Measurements from ENCODE around the gene CXCL16. TPM values are rescaled to one million over a fixed set of nuclear protein-coding genes. Genes with fewer than 3 reads are reported as not detected.
"Not testable (repeated sequence)": the region's sequence is repeated elsewhere in the genome, so short reads cannot be mapped to it uniquely, and the experiment has no call there.

The CXCL16 gene
- total RNA-seq, 1 experiment from 2014 or later = 3.8 TPM

DNA sequence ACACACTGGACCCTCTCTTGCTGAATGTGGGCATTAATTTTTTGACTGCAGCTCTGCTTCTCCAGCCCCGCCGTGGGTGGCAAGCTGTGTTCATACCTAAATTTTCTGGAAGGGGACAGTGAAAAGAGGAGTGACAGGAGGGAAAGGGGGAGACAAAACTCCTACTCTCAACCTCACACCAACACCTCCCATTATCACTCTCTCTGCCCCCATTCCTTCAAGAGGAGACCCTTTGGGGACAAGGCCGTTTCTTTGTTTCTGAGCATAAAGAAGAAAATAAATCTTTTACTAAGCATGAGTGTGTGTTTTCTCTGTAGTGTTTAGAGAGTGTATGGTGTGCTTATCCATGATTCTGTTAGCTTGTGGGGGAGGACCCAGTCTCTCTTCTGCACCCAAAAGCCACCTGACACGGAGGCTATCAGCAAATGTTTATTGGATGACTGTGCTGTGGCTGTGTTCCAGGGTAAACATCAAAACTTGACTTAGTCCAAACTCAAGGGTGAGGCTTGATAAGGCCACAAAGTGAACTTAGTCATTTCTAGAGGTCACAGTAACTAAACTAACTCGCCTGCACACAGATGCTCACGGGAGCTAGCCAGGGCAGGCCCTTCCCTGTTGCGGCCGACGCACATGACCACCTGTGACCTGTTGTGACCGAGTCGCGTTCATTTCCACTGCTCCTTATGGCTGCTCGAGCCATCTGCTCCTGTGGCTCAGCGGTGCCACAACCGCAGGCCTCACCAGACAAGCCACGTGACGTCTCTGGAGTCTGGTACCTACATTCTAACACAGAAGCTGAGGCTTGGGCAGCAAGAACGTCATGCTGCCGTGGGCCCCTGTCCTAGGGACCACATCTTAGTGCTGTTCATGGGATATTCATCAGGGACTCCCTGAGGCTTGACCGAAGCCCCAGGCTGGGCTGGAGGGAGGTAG, 18.3 kb downstream of the CXCL16 start:
- peak; percentile 84 for DNase-seq (ENCODE audit: low read depth)

DNA sequence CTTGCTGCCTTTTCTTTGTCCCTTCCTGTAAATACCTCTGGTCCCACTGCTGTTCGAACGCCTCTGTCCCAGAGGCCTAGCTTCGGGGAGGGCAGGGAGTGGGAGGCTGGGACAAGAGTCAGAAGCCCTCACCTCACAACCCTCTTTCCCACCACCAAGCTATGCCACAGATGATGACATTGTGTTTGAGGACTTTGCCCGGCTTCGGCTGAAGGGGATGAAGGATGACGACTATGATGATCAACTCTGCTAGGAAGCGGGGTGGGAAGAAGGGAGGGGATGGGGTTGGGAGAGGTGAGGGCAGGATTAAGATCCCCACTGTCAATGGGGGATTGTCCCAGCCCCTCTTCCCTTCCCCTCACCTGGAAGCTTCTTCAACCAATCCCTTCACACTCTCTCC, 18.9 kb downstream of the CXCL16 start:
- DNase-seq (ENCODE audit: low read depth) = no peak

DNA sequence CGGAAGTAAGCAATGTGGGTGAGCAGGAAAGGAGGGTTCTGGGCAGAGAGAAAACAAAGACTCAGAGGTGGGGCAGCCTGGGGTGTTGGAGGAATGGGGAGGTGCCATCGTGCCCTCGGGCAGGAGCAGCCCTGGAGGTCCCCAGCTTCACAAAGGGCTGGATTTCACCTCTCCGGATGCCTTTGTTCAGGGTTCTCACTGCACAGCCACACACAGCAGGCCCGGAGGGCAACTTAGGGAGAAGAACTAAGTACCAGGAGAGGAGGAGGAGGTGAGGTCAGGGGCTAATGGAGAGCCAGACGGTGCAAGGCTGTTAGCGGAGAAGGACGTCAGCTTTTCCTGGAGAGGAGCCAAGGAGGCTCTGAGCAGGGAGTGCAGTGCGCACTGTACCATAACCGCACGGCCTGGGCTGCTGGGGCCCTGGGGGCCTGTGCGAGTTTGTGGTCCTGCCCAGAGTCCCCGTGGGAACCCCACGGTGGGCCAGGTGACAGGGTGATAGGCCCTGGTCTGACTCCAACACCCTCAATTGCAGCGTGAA, 20.0 kb downstream of the CXCL16 start:
- no peak for DNase-seq (ENCODE audit: low read depth)

DNA sequence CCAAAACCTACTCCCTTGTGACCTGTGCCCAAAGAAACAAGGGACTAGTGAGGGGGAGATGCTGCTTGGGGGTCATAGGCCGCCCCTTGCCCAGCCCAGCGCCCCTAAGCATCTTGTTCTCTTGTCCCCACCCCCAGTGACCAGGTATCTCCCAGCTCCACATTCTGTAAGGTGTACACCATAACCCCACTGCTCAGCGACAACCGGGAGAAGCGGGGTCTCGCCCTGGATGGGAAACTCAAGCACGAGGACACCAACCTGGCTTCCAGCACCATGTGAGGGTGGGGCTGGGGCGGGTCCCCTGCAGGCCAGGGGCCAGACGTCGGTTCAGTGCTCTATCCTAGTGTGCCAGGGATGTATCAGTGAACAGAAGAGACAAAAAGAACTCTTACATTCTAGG, 20.6 kb downstream of the CXCL16 start:
- no peak for DNase-seq (ENCODE audit: low read depth)

DNA sequence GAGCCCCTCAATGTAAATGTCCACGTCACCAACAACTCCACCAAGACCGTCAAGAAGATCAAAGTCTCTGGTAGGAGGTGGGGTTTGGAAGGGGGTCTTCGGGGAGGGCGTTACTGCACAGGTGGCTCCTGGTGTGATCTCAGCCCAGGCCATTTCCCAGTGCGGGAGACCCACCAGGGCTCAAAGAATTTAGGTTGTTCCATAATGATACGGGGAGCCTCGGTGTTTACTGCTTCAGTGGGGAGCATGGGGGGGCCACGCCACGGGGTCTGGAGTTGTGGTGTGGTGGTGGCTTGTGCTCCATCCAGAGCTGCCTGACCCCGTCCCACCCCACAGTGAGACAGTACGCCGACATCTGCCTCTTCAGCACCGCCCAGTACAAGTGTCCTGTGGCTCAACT, 21.5 kb downstream of the CXCL16 start:
- no peak for DNase-seq (ENCODE audit: low read depth)

DNA sequence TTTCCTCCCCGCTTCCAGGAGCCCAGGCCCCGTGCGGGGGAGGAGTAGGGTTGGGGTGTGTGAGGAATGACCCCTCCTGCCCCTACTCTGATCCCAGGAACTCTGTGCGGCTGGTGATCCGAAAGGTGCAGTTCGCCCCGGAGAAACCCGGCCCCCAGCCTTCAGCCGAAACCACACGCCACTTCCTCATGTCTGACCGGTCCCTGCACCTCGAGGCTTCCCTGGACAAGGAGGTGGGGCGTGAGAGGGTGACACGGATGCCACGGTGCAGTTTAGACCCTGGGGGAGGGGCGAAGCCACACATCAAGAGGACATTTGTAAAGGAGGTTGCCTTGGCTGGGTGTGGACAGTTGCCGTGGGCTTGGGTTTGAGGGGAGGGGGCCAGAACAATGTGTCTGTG, 21.9 kb downstream of the CXCL16 start:
- DNase-seq (ENCODE audit: low read depth) = no peak

DNA sequence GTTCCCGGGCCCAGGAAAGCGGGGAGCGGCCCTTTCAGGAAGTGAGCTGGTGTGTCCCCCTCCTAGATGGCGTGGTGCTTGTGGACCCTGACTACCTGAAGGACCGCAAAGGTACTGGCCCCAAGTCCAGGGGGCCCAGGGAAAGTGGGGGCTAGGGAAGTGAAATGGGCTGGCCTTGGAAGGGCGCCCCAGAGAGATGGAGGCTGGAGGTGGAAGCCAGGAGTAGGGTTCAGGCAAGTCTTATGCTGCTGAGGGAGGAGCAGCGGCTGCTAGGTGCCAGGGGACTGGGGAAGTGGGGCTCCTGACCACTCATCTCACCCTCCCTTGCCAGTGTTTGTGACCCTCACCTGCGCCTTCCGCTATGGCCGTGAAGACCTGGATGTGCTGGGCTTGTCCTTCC, 23.6 kb downstream of the CXCL16 start:
- DNase-seq (ENCODE audit: low read depth) = no peak

DNA sequence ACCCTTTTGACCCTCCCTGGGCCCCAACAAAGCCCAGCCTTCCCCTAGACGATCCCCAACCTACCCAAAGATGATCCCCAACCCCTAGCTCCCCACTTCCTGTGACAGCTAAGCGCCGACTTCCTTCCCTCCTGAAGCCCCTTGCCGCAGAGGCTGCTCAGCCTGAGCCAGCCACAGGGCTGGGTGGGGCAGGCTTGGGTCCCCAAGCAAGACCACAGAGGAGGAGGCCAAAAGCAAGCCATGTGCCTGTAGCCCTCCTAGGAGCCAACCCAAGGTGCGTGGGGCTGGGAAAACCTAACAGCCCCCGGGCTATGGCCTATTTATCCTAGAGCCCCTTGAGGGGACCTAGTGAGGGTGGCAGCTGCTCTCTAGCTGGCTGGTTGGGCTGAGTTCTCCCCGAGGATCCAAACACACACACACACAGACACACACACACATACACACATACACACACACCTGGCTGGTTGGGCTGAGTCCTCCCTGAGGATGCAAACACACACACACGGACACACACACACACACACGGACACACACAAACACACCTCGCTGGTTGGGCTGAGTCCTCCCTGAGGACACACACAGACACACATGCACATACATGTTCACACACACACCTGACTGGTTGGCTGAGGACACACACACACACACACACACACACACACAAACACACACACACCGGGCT, 24.5 kb downstream of the CXCL16 start:
- DNase-seq (ENCODE audit: low read depth) = no peak

DNA sequence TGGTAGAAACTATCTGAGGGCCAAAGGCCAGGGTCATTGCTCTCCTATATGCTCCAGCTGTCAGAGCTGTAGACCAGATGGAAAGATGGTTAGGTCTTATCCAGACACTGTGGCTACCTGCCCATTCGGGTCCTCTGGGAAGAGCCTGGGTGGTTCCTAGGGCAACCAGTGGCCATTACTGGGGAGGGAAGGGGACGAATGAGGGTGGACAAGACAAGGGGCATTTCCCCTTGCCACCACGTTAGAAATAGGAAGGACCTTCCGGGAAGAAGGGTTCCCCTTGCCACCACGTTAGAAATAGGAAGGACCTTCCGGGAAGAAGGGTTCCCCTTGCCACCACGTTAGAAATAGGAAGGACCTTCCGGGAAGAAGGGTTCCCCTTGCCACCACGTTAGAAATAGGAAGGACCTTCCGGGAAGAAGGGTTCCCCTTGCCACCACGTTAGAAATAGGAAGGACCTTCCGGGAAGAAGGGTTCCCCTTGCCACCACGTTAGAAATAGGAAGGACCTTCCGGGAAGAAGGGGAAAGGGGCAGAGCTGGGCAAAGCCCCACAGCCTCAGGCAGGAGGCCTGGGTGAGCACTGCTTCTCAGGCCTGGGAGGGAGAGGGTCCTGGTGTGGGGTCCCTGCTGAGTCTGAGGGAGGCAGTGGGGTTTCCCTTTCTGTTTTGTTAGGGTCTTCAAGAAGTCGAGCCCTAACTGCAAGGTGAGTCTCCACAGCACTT, 25.2 kb downstream of the CXCL16 start:
- DNase-seq (ENCODE audit: low read depth) = not testable (repeated sequence)

DNA sequence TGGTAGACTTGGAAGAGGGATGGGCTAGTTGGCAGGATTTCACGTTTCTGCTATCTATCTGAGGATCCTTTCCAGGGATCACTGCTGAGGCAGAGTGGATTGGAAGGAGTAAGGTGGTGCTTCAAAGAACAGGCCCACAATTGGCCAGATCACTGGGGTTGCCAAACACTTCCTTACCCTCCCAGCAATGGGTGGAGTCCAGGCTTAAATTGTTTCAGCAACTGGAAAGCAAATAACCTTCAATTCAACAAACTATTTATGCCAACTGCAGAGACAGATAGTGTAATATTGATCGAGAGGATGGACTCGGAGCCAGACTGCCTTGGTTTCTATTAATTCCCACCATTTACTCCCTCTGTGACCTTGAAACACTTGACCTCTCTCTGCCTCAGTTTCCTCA, 27.2 kb downstream of the CXCL16 start:
- DNase-seq (ENCODE audit: low read depth) = no peak

DNA sequence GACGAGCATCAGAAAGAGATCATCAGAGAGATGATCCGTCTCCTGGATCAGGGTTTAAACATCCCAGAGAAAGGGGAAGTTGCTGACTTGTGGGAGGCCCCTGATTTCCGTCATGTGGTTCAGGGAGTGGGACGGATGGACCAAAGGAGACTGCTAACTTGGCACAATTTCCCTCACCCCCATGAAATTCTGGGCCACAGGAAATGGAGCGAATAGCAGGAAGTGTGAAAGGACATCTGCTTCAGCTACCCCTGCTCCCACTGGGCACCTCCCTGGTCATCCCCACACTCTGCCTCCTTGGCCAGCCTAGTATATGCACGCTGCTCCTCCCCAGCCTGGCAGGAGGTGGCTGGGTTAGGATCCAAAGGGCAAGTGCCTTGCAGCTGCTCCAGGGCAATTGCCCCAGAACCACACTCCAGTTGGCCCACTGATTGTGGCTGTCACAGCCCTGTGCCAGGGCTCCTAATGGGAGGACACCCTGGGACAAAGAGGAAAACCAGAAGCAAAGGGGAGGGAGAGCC, 28.0 kb downstream of the CXCL16 start:
- no peak for DNase-seq (ENCODE audit: low read depth)

DNA sequence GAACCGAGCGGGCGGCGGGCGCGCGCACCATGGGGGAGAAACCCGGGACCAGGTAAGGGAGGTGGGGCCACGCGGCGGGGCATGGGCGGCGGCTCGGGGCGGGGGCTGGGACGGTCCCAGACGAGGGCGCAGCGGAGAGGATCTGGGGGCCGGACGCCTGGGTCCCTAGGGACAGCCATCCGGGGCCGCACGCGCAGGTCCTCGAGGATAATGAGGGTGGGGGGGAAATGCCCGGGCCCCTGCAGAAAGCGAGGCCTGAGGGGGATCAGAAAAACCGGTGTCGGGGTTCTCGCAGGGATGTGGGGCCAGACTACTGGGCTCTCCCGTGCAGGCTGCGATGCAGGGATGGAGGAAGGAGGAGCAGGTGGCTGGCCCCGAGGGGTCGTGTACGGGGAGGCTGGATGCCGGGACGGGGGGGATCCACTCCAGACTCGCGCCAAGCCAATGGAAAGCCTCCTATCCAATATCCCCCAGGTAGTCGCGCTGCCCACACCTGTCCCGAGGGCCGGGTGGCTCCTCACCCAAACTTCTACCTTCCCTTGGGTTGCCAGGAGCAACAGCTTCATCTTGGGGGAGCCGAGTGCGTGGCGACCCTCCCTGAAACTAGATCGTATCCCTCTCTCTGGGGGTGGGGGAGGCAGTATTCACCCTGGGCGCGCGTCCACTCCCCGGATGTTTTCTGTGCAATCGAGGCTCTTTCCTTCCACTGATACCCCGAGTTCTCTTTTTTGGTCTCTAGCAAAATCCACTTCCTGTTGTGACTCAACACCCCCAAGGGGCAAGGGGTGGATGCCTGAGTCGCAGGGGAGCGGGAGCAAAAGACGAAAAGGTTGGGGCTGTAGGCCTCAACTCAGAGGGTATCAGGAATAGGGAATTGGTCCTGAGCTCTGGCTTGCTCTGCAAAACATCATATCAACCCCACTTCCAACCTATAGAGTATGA, 28.8 kb downstream of the CXCL16 start:
- DNase-seq (ENCODE audit: low read depth) = no peak

DNA sequence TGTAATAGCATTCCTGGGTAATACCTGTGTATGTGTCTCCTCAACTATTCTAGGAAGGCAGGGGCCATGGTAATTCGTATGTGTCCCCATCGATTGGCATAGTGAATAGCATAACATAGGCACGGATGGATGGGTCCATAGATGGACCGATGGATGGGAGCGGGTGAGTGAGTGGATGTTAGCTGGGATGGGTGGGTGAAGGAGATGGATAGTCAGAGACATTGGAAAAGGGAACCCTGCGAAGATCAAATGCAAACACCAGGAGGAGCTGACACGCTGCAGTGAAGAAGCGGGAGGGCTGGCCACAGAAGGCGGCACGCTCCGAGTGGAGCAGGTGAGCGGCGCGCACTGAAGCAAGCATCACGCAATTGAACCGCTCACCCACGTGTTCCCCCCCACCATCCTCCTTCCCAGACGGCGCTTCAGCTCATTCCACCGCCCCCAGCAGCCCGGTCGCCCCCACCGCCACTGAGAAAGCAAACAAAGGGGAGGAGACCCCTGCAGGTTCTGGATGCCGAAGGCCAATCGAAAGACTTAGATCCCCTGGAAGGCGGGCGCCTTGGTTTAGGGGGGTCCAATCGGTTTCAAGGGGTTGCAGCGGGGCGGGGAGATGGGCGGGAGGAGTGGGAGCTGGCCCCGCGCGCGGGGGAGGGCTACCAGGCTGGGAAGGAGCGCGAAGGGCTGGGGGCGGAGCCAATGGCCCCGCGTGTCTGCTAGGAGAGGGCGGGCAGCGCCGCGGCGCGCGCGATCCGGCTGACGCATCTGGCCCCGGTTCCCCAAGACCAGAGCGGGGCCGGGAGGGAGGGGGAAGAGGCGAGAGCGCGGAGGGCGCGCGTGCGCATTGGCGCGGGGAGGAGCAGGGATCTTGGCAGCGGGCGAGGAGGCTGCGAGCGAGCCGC, 29.7 kb downstream of the CXCL16 start, which contains the start of gene ARRB2:
Gene ARRB2, plus strand, starts transcription at position 839 of the 899 bp plus-strand sequence. CDS start 90 bp downstream, outside the sequence.
- DNase-seq (ENCODE audit: low read depth) = peak; percentile 99

DNA sequence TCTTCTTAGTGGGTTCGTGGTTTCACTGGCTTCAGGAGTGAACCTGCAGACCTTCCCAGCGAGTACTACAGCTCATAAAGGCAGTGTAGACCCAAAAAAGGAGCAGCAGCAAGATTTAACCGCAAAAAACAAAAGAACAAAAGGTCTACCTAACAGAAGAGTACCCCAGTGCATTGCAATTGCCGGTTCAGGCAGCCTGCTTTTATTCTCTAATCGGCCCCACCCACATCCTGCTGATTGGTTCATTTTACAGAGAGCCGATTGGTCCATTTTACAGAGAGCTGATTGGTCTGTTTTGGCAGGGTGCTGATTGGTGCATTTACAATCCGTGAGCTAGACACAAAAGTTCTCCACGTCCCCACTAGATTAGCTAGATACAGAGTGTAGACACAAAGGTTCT, 31.3 kb downstream of the CXCL16 start:
- no peak for DNase-seq (ENCODE audit: low read depth)

DNA sequence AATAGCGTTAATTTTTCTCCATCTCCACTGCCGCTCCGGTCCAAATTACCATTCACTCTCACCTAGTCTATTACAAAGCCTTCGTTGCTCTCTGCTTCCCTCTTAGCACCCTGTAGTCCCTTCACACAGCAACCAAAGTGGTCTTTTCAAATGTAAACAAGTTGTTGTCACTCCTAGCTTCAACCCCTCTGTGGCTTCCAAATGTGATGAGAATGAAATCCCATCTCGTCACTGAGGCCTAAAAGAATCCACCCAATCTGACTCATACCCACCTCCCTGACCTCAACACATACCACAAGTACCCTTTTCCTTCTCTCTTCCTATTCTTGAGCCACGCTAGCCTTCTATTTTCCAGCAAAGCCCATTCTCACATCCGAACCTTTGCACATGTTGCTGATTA, 33.6 kb downstream of the CXCL16 start:
- DNase-seq (ENCODE audit: low read depth) = peak; percentile 67

DNA sequence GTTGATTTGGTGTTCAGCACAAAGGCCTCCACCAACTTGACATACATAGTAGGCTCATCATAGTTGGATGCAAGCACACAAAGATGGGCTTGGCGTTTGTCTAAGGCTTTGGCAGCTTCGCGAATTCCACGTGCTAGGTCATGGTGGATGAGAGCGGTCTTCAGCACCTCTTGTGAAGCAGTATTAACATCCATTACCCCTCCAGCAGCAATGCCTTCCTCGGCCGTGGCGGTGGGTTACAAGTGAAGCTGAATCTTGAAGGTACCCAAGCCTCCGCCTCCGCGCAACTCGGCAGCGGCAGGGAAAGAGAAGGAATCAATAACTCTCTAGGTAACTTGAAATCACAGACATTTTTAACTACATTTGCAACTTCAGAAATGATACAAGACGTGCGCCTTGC, 34.7 kb downstream of the CXCL16 start:
- no peak for DNase-seq (ENCODE audit: low read depth)

DNA sequence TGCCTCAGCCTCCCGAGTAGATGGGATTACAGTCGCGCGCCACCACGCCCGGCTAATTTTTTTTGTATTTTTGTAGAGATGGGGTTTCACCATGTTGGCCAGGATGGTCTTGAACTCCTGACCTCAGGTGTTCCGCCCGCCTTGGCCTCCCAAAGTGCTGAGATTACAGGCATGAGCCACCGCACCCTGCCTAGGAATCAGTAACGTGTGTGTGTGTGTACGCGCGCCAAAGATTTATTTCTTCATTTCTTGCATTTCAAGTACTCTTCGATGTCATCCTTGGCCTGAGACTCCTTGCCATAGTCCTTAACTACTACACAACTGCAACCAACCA, 35.2 kb downstream of the CXCL16 start:
- DNase-seq (ENCODE audit: low read depth) = not testable (repeated sequence)

DNA sequence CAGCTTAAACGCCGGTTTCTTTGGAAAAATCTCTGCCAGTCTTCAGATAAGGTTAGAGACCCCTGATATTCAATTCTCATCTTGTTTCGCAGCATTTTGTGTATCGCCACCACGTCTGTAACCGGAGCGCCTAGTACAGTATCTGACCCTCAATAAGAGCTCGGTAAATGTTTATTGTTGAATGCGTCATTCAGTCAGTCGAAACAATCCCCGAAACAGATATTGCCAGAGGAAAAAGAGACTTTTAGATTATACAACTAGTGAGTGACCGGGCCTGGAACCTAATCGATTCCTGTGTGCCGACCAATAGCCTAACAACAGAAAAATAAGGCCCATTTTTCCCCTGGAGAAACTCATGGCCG, 36.4 kb downstream of the CXCL16 start:
- DNase-seq (ENCODE audit: low read depth) = no peak

DNA sequence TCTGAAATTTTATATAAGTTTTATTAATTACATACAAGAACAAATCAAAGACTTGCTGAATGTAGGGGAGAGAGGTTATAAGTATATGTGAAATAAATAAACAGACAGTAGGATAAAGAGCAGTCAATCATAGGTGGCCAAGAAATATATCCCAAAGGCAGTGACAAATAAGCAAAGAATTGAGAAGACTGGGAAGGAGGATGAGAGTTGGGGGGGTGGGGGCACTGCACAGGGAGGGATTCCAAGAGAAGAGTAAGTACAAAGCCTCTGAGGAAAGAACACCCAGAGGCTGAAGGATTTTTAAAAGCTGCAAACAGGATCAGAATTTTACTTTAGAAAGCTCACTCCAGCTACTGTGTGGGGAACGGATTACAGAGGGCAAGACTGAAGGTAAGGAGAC, 38.6 kb downstream of the CXCL16 start:
- DNase-seq (ENCODE audit: low read depth) = no peak

All from Daoy (cell line).